GM18502 (cell line): Measurements from ENCODE around the gene PEX13.
"Not testable (repeated sequence)": the region's sequence is repeated elsewhere in the genome, so short reads cannot be mapped to it uniquely, and the experiment has no call there.

Experiments
- ATAC-seq: cut with Tn5 transposase; IDR thresholded peaks from one replicate; pipeline ENCODE4 v1.9.1; 2021; ENCODE audit warnings: mild to moderate bottlenecking; ENCODE audit not compliant: unreplicated experiment, poor library complexity

Gene PEX13, protein sequence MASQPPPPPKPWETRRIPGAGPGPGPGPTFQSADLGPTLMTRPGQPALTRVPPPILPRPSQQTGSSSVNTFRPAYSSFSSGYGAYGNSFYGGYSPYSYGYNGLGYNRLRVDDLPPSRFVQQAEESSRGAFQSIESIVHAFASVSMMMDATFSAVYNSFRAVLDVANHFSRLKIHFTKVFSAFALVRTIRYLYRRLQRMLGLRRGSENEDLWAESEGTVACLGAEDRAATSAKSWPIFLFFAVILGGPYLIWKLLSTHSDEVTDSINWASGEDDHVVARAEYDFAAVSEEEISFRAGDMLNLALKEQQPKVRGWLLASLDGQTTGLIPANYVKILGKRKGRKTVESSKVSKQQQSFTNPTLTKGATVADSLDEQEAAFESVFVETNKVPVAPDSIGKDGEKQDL

DNA sequence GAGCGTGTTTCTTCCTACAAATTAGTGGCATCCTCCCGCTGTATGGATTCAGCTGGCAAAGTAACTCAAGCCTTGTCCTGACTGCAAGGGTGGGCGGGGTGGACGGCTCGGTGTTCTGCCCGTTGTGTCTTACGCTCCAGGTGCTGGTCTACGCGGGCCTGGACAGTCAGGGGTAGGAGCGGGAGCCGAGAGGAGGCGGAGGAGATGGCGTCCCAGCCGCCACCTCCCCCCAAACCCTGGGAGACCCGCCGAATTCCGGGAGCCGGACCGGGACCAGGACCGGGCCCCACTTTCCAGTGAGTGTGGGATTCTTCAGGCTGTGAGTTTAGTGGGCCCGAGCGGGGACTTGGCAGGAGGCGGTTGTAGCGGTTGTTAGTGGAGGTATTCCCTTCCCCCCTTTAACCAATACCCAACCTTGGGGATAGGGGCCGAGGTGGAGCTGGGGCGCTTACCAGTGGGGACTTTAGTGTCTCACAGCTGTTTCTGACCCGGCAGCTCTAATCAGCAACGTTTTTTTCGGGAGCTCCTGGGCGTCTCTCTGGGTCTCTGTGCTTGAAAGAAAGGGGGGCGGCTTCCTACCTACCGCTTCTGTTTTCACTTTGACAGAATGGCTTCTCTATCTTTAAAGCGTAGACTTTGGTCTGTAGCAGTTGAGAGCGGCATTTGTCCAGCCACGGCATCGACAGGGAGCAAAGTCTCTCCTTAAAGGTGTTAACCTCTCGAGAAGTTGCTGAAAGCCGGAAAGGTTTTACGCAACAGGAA is at the start of gene PEX13, which contains the start of gene PUS10:
Gene PEX13 (plus strand): TSS at position 165 of the 762 bp plus-strand sequence. CDS start 40 bp downstream, at position 205.
Gene PUS10 (minus strand): TSS at position 700 of the 762 bp plus-strand sequence. CDS start 6,365 bp downstream, outside the sequence.
- ATAC-seq, result peak; percentile 74

DNA sequence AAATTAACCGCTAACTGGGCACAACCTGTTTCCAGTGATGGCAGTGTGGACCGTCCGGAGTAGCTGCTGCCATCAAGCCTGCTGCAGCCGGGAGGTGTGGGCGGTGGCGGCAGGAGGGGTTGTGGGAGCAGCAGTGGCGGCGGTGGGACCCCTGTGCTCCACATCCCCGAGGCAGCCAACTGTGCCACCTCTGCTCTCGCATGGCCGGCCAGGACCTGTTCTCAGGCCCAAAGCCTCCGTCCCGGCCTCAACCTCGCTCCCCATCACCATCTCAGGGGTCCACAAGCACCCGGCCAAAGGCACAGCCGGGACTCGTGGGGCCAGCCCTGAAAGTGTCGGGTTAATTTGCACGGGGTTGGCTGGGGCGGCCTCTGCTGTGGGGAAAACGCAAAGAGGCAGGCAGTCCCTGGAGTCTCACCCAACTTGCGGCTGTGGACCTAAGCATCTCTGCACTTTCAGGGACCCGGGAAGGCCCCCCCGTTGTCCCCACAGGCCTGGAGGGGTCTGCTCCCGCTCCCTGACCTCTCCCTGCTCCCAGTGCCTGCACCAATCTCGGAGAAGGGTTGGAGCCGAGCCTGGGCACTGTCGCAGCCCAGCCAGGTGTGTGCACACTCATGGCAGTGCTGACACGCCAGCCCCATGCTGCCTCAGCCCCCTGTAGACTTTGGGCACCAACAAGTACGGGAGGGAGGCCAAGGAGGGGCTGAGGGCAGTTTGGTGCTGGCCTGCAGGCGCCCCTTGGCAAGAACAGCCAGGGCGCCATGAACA is 44.4 kb upstream of the PEX13 start:
- ATAC-seq, result no peak

DNA sequence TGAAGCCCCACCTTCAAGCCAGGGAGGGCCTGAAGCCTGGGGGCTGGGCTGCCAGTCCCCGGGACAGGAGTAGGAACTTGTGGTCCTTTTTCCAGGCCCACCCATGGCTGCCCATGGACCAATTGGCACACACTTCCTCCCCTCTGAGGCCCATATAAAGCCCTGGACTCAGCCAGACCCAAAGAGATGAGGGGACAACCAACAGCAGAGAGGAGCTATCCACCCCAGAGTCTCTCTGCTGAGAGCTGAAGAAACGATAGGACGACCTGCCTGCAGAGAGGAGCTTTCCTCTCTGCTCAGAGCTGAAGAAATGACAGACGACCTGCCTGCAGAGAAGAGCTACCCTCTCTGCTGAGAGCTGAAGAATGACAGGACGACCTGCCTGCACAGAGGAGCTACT is 43.8 kb upstream of the PEX13 start:
- ATAC-seq, result no peak

DNA sequence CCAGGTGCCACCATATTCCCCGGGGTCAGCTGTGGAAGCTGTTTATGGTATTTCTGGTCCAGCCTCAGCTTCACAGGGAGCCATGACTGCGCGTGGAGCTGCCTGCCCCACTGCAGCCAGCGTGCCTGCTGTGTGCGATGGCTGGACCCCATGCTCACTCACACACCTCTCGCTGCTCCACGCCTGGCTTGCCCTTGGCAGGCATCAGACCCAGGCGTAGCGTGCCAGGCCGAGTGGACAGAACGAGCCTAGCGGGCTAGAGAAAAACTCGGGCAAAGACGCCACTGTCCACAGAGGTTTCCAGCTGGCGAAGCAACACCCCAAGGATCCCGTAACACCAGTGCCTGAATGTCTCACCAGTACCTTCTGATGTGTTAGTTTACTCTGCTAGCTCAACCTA is 42.9 kb upstream of the PEX13 start:
- no peak for ATAC-seq

DNA sequence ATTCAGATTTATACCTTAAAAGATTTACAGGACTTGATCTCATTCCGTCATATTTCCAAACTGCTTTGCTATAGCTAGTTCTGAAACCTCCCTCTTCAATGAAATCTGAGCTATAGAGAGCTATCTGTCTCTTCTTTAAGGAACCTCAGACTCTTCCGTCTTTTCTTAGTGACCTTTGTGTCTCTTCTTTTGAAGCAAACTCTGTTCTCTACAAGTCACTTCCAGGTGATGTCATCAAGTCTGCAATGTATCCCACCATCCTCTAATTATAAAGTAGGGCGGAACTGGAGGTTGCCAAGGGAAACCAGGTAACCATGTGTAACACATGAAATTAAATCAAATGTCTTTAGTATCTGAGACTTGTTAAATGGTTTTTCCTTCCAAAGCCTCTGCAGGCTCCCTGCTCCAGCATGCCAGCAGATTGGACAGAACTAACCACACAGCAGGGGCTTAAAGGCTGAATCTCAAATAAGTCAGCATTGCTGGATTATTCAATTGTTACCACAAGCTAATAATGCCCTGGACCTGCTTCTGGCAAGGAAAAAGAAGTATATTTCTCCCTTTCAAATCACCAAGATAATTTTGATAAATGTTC is 41.2 kb upstream of the PEX13 start:
- no peak for ATAC-seq

DNA sequence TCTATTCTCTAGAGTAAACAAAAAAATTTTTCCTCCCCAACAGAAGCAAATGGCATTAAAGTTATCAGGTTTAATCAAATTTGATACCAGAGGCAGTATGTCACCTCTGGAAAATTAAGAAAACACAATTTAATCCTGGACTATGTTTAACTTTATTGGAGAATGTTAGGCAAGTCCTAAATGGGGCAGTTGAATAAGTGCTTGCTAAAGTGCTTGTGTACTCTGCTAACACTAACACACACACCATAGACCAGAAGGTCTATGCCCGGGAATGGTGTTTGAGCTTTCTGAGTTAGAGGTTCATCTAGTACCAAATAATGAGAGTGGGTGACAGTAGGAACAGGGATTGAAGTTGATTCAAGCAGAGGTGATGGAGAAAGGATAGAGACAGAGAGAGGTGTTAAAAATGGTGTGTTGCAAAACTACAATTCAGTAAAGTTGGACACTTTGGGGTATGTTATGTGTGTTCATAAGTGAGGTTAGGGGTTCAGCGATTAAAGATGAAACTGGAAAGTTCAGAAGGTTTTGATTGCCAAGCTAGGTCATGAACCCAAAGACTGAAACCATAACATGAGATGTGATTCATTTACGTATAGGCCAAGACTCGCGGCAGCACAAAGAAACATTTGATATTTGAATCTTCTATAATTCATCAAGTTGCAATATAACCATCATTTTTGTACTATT is 40.5 kb upstream of the PEX13 start:
- ATAC-seq, result peak; percentile 70

DNA sequence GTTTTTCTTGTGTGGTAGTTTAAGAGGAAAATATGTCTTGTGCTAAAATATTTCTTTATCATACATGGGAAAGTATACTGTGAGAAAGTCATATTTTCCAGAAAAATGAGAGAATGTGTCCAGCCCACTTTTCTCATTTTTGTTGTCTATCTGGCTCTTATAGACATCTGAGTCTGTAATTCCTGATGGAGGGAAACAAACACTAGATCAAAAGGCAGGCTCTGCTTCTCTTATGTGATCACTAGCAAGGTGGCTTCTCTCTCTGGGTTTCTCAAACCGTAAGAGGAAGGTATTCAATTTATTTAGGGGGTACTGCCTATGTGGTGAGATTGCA is 40.0 kb upstream of the PEX13 start:
- no peak for ATAC-seq

DNA sequence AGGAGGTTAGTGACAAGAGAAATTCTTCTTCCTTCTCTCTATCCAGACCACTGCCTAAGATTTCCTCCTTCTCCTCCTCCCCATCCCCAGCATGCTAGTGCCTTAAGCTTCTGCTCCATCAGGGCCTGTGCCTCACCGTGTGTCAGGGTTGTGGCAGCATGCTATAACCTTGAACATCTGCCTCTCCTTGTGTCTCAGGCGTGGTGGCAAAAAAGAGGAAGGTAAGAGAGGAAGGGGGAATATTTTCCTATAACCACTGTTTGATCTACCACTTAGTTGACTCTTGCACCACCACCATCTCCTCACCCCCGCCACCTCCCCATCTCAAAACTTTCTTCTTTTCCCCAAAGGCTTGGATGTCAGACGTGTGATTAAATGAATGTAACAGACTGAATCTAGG is 38.3 kb upstream of the PEX13 start:
- no peak for ATAC-seq

DNA sequence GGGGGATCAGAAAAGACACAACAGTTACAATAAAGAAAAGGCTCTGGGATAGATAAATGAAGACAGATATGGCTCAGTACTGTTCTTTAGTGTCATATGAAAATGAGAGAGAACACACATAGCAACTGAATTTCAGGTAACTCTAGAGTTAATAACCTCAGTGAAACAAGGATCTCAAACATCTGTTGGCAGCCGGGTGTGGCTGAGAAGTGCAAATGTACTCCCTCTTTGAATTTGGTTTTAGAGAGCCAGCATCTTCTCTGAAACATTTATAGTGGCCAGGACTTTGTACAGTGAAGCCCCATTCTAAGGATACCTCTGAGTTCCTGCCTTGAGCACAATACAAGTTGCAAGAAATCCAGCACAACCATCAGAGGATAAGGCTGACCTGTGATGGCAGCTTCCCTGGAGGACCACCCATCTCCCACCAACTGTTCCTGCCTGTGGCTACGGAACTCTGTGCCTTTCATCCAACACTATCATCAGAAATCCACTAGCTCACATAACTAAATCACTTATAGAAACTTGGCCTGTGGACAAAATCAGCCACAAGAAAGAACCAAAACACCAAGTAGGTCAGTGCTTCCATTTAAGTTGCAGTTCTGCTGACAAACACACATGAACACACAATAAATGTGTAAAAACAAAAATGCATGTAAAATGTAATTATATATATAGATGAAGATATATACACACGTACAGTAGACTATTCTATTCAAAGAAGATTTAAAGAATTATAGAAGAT is 37.3 kb upstream of the PEX13 start:
- ATAC-seq, result no peak

DNA sequence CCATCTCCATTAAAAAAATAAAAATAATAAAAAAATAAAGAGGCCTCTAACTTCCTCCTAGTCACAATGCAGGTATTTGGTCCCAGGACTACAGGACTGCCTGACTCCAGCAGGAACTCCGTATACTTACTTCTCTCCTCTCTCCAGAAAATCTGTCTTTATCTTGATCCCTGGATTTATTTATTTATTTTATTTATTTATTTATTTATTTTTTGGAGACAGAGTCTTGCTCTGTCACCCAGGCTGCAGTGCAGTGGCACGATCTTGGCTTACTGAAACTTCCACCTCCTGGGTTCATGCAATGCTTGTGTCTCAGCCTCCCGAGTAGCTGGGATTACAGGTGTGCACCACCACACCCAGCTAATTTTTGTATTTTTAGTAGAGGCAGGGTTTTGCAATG is 35.5 kb upstream of the PEX13 start:
- not testable (repeated sequence) for ATAC-seq

DNA sequence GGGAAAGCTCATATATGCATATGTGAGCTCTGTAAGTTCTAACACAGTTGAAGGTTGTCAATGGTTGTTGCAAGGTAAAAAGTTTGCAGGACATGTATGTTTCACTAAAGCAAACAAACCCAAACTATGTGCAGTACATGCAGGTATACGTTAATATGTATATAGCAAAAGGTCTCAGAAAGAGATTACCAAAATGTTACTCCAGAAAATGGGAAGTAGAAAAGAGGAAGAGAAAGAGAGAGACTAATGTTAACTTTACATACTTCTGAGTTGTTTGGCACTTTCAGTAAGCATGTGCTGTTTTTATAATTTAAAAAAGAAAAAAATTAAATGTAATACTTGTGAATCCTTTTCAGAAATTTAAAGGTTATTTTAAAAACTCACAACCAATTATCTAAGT is 32.8 kb upstream of the PEX13 start:
- ATAC-seq, result peak; percentile 47

DNA sequence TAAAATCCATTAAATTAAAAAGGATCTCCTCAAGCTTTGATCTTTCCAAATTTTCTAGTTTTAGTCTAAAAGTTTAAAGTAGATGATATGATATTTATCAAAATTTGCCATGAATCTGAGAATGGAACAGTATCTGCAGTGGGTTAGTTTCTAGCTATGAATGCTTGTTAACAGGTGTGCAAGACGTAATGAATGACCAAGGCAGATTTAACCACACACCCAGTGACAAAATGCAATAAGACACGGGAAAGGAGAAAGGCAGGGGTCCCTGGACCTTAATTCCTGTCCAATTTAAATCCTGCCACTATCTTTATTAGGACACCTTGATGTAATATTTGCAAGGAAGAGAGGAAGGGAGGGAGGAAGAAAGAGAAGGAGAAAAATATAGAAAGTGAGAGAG is 30.5 kb upstream of the PEX13 start:
- no peak for ATAC-seq

DNA sequence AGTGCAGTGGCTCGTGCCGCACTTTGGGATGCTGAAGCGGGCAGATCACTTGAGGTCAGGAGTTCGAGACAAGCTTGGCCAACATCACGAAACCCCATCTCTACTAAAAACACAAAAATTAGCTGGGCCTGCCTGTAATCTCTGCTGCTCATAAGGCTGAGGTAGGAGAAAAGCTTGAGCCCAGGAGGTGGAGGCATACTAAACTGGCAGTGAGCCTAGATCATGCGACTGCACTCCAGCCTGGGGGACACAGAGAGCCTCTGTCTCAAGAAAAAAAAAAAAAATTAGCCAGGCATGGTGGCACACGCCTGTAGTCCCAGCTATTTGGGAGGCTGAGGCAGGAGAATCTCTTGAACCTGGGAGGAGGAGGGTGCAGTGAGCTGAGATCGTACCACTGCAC is 29.9 kb upstream of the PEX13 start:
- ATAC-seq, result not testable (repeated sequence)

DNA sequence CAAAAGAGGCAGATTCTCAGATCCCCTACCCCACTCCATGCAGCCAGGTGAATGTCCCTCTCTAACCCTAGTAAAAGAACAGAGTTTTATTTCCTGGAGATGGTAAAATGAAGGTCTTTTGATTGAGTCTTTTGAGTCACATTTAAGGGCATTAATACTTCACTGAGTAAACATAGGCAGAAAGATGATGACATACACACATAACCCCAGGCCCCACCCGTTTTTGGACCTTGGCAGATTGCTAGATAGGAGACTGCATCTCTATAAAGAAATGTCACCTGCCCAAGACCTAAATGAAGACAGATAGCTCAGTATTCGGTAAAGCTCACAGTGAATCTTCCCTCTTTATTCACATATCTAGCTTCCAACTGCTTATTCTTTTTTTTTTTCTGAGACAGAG is 28.3 kb upstream of the PEX13 start:
- ATAC-seq, result no peak

DNA sequence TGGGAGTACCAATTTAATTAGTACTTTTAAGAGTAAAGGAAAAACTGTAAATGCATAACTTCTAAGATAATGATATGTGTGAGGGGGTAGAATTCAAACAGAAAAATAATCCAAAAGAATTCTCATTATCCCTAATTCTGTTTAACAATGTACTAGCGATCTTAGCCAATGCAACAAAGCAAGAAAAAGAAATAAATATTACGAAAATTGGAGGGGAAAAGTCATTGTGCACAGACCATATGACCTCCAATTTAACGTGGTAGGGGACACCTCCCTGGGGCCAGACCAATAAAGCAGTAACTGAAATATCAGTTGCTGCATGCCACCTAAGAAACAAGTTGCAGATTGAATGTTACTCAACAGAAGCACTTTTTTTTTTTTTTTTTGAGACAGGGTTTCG is 25.9 kb upstream of the PEX13 start:
- ATAC-seq, result no peak

DNA sequence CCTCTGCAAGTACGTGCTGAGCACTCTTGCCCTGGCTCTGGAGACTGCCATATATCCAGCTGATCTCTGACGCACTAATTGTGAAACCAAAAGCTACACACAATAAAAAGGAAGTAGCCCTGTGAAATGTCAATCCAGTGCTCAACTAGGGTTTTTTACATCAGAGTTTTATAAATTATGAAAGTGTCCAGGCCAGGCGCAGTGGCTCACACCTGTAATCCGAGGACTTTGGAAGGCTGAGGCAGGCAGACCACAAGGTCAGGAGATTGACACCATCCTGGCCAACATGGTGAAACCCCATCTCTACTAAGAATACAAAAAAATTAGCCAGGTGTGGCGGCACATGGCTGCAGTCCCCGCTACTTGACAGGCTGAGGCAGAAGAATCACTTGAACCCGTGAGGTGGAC is 24.5 kb upstream of the PEX13 start:
- ATAC-seq, result peak; percentile 99

DNA sequence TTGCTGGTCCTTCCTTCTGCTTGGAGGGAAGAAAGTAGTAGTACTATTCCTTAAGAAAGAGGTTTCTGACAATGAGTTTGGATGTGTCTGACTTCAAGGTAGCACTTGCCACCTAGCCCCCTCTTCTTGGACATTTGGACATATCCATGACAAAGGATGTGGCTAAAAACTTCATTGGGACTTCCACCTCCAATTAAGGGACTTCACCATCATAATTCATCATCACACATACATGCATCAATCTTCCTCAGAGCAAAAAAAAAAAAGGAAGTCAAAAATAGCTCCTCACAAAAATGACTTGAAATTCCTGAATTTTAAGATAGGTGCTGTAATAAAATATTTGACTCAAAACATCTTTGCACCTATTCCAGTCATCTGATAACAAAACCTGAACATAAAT is 23.4 kb upstream of the PEX13 start:
- no peak for ATAC-seq

DNA sequence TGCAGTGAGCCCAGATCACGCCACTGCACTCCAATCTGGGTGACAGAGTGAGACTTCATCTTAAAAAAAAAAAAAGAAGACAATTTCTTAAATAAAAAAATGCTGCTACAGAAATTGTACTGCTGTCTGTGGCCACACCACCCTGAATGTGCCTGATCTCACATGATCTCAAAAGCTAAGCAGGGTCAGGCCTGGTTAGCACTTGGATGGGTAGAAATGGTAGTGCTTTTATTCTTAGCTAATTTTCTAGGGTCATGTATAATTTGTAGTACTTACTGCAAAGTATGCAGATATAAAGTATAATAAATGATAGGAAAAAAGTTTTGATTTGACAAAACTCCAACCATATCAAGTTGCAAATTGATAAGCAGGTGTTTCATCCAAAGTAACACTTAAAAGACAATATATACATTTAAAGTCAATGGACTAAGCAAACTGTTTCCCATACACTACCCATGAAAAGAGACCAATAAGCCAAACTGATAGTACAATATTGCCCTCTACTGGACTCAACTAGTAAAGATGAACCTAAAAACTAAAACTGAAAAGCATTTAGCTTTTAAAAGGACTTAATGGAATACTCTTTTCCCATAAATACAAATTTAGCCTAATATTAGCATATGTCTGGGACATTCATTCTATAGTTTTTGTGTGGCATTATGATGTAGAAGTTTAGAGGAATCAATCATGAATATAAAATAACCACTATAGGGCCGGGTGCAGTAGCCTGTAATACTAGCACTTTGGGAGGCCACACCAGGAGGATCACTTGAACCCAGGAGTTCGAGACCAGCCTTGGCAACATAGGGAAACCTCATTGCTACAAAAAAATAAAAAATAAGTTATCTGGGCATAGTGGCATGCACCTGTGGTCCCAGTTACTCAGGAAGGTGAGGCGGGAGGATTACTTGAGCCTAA is 18.6 kb upstream of the PEX13 start:
- peak; percentile 66 for ATAC-seq
